ENCODE data around the gene LRG1. TPM values are rescaled to one million over a fixed set of nuclear protein-coding genes. Genes with fewer than 3 reads are reported as not detected.

The LRG1 gene
- total RNA-seq, result not detected in 2 replicates

GRCh38 chr19:4539693-4540581 is at the start of gene LRG1:
Gene LRG1 (minus strand): TSS chr19:4540036. CDS start chr19:4540013, 23 bp downstream.

GRCh38 chr19:4559569-4559968 is 19.7 kb upstream of the LRG1 start, which contains the start of gene SEMA6B:
Gene SEMA6B (minus strand): TSS chr19:4559684. CDS start chr19:4558457, 1,227 bp downstream.

GRCh38 chr19:4534836-4535658 is 4.8 kb downstream of the LRG1 start, which contains the start of gene PLIN5:
Gene PLIN5 (minus strand): TSS chr19:4535224. CDS start chr19:4534074, 1,150 bp downstream.

GRCh38 chr19:4518345-4519171 is 21.3 kb downstream of the LRG1 start, which contains the start of gene PLIN4:
Gene PLIN4 (minus strand): TSS chr19:4518486. CDS start chr19:4518272, 214 bp downstream.

Other genes with a start within 250 kb of the LRG1 start
- not detected in 2 replicates for gene TMIGD2, start 237.6 kb downstream of the LRG1 start, total RNA-seq
- gene FSD1, start 235.4 kb downstream of the LRG1 start, total RNA-seq, result 12.9 and 19.2 TPM in 2 replicates
- gene STAP2, start 201.2 kb downstream of the LRG1 start, total RNA-seq, result 5.1 and 5.5 TPM in 2 replicates
- 4.5 and 7.6 TPM in 2 replicates for gene MPND, start 196.5 kb downstream of the LRG1 start, total RNA-seq
- gene SH3GL1, start 139.5 kb downstream of the LRG1 start, total RNA-seq, result 50.9 and 51.3 TPM in 2 replicates
- 7.9 and 10.9 TPM in 2 replicates for gene CHAF1A, start 137.4 kb downstream of the LRG1 start, total RNA-seq
- 91.8 and 131 TPM in 2 replicates for gene UBXN6, start 82.2 kb downstream of the LRG1 start, total RNA-seq
- gene HDGFL2, start 67.7 kb downstream of the LRG1 start, total RNA-seq, result 64.4 and 64.8 TPM in 2 replicates
- gene PLIN4, start 21.6 kb downstream of the LRG1 start, total RNA-seq, result 0.73 and 8.9 TPM in 2 replicates
- gene PLIN5, start 4.8 kb downstream of the LRG1 start, total RNA-seq, result not detected in 2 replicates
- gene SEMA6B, start 19.6 kb upstream of the LRG1 start, total RNA-seq, result 0.29 and 0.50 TPM in 2 replicates
- 2.0 and 5.1 TPM in 2 replicates for gene TNFAIP8L1, start 99.5 kb upstream of the LRG1 start, total RNA-seq
- 175 and 218 TPM in 2 replicates for gene MYDGF, start 130.3 kb upstream of the LRG1 start, total RNA-seq
- gene DPP9, start 183.8 kb upstream of the LRG1 start, total RNA-seq, result 48.6 and 62.2 TPM in 2 replicates